Endothelial cell of umbilical vein (primary cell): ENCODE measurements around the gene SDHA. TPM values are rescaled to one million over a fixed set of nuclear protein-coding genes. Genes with fewer than 3 reads are reported as not detected.

Source experiments
- BruUV-seq: library from RNA; stranded (reverse); fragments of 400-500 nt; replicated peaks from 2 replicates; lab custom pipeline; 2021; lab: Mats Ljungman, UMichigan
- CTCF ChIA-PET: fragments of 300-600, 350-600 bp; sonication (Branson Sonifier 250); formaldehyde crosslinking; loops from one replicate; lab custom pipeline; 2021; ENCODE audit warnings: antibody characterized with exemption, inconsistent platforms; lab: Charles Lee
- POLR2A ChIA-PET: fragments of 300-600, 350-600 bp; sonication (Branson Sonifier 250); formaldehyde crosslinking; loops from one replicate; lab custom pipeline; 2021; ENCODE audit warnings: antibody characterized with exemption, inconsistent platforms; lab: Charles Lee
- DNase-seq: peaks from one replicate; pipeline ENCODE4 v3.0.0-alpha.2; 2011; ENCODE audit warnings: low read depth, low spot score
- FAIRE-seq: peaks from 2 replicates; lab custom pipeline; 2011; peaks lifted over from hg19 to GRCh38; lab: Jason Lieb, UNC
- H2AFZ ChIP-seq: 2 replicates; pipeline ENCODE4 v1.6.0; 2012; ENCODE audit warnings: low read depth, low read length, control low read depth, inconsistent platforms
- H3K27ac ChIP-seq: 2 replicates; pipeline ENCODE4 v1.5.1; 2011; ENCODE audit warnings: low read depth, mild to moderate bottlenecking, control low read depth, low read length, moderate library complexity; ENCODE audit not compliant: insufficient read depth
- H3K27me3 ChIP-seq, 2 experiments: 2 replicates each; pipeline versions ENCODE4 v1.6.0 to v1.6.1; 2011; ENCODE audit warnings: low read length in 2 of 2, mixed read lengths in 1 of 2; ENCODE audit not compliant: control insufficient read depth in 2 of 2, insufficient read depth in 2 of 2
- H3K36me3 ChIP-seq, 2 experiments: 2 replicates in 1 of 2; 3 replicates in 1 of 2; pipeline ENCODE4 v1.5.1; 2011; ENCODE audit warnings: low read length in 2 of 2, mild to moderate bottlenecking in 1 of 2, moderate library complexity in 1 of 2; ENCODE audit not compliant: control insufficient read depth in 2 of 2, insufficient read depth in 2 of 2; ENCODE audit errors: extremely low read depth in 1 of 2
- H3K4me1 ChIP-seq: 3 replicates; pipeline ENCODE4 v1.5.1; 2011; ENCODE audit warnings: mild to moderate bottlenecking, low read length; ENCODE audit not compliant: control insufficient read depth, insufficient read depth; ENCODE audit errors: extremely low read depth
- H3K4me2 ChIP-seq: 2 replicates; pipeline ENCODE4 v1.6.1; 2011; ENCODE audit warnings: low read length, control low read depth, mixed read lengths; ENCODE audit not compliant: insufficient read depth
- H3K4me3 ChIP-seq, 3 experiments: fragments of 200-600 bp in 1 of 3; sonication (generic), shearing (Covaris generic) in 1 of 3; replicated peaks in 1 of 3; 2 replicates each; pipeline ENCODE4 v1.5.1; 2011 to 2016; ENCODE audit warnings: control low read depth in 3 of 3, low read length in 3 of 3, mild to moderate bottlenecking in 2 of 3, inconsistent platforms in 1 of 3, low read depth in 1 of 3, moderate library complexity in 1 of 3; ENCODE audit not compliant: insufficient read depth in 1 of 3
- H3K79me2 ChIP-seq: 2 replicates; pipeline ENCODE4 v1.6.0; 2012; ENCODE audit warnings: low read length, inconsistent platforms; ENCODE audit not compliant: control insufficient read depth, insufficient read depth
- H3K9ac ChIP-seq: replicated peaks from 2 replicates; pipeline ENCODE3; 2011; ENCODE audit warnings: low read length, control low read depth; ENCODE audit not compliant: insufficient read depth; ENCODE audit errors: extremely low read depth
- H3K9me1 ChIP-seq: replicated peaks from 3 replicates; pipeline ENCODE4 v1.6.0; 2011; ENCODE audit warnings: mild to moderate bottlenecking, low read length; ENCODE audit not compliant: control insufficient read depth, insufficient read depth; ENCODE audit errors: extremely low read depth
- H3K9me3 ChIP-seq: replicated peaks from 2 replicates; pipeline ENCODE4 v1.5.1; 2012; ENCODE audit warnings: low read length, inconsistent platforms; ENCODE audit not compliant: control insufficient read depth, insufficient read depth
- H4K20me1 ChIP-seq: replicated peaks from 2 replicates; pipeline ENCODE3; 2011; ENCODE audit warnings: mild to moderate bottlenecking, low read length; ENCODE audit not compliant: control insufficient read depth, insufficient read depth; ENCODE audit errors: extremely low read depth
- EZH2 ChIP-seq: IDR thresholded peaks from 2 replicates; pipeline ENCODE4 v1.6.1; 2012; ENCODE audit warnings: borderline replicate concordance, low read depth, mild to moderate bottlenecking, moderate library complexity, low read length, inconsistent platforms; ENCODE audit not compliant: severe bottlenecking
- FOS ChIP-seq: IDR thresholded peaks from 2 replicates; pipeline ENCODE4 v1.6.1; 2011; ENCODE audit warnings: mild to moderate bottlenecking, low read length, moderate library complexity, borderline replicate concordance; ENCODE audit not compliant: insufficient read depth
- GATA2 ChIP-seq: IDR thresholded peaks from 2 replicates; pipeline ENCODE4 v1.7.0; 2011; ENCODE audit warnings: low read depth, mild to moderate bottlenecking, moderate library complexity, mixed read lengths, low read length; ENCODE audit not compliant: insufficient read length, insufficient read depth
- JUN ChIP-seq: IDR thresholded peaks from 2 replicates; pipeline ENCODE4 v1.6.1; 2011; ENCODE audit warnings: borderline replicate concordance, low read depth; ENCODE audit not compliant: insufficient read length, insufficient read depth
- MYC ChIP-seq: IDR thresholded peaks from one replicate; pipeline ENCODE4 v1.6.1; 2011; ENCODE audit warnings: mild to moderate bottlenecking, low read depth, low read length
- POLR2A ChIP-seq: IDR thresholded peaks from 2 replicates; pipeline ENCODE4 v1.6.1; 2012; ENCODE audit warnings: low read depth, mild to moderate bottlenecking, control low read depth, low read length
- POLR2AphosphoS5 ChIP-seq: IDR thresholded peaks from 2 replicates; pipeline ENCODE4 v1.6.1; 2012; ENCODE audit warnings: low read depth, mild to moderate bottlenecking, control low read depth, low read length, moderate library complexity; ENCODE audit not compliant: insufficient read depth
- dilution Hi-C: fragments of 300-500 bp; cut with MboI; formaldehyde crosslinking; loops from one replicate; pipeline ENCODE4 v1.15.0; 2019; ENCODE audit warnings: low sequenced_read_pairs; ENCODE audit not compliant: extremely low pct_ligation_motif_present
- intact Hi-C: fragments of 100-400 bp; cut with micrococcal nuclease; formaldehyde crosslinking; loops from one replicate; pipeline ENCODE4 v1.10.0; 2022
- polyA plus RNA-seq, 4 experiments: library from polyadenylated mRNA; depleted of rRNA in 3 of 4; stranded (reverse) in 3 of 4; unstranded in 1 of 4; fragments of >200 nt; gene quantifications; 2 replicates each; pipeline versions ENCODE4 v1.2.1 to v1.2.3, GENCODE V29; 2011 to 2012; ENCODE audit warnings: missing spikeins in 1 of 4
- total RNA-seq: library from RNA; stranded (reverse); gene quantifications from 2 replicates; pipeline ENCODE4 v1.2.3, GENCODE V29; 2021
- TF ChIP-seq, protein P1 (sequence below), 2 donors: IDR thresholded peaks; 1 replicate in 1 of 2; 2 replicates in 1 of 2; pipeline ENCODE4 v1.5.1; 2011; ENCODE audit warnings: low read length in 2 of 2, mild to moderate bottlenecking in 2 of 2, moderate library complexity in 2 of 2, control low read depth in 1 of 2, inconsistent platforms in 1 of 2, low read depth in 1 of 2; ENCODE audit not compliant: insufficient read depth in 1 of 2; ENCODE audit errors: extremely low read depth in 1 of 2
- TF ChIP-seq, protein P2 (sequence below): IDR thresholded peaks from 2 replicates; pipeline ENCODE4 v1.6.1; 2011; ENCODE audit not compliant: insufficient read depth, insufficient read length

SDHA gene
- total and polyA plus RNA-seq, 2 donors (not counting 3 experiments of a cell fraction or from before 2014, with no cell fraction given) = 121 to 153 TPM

DNA sequence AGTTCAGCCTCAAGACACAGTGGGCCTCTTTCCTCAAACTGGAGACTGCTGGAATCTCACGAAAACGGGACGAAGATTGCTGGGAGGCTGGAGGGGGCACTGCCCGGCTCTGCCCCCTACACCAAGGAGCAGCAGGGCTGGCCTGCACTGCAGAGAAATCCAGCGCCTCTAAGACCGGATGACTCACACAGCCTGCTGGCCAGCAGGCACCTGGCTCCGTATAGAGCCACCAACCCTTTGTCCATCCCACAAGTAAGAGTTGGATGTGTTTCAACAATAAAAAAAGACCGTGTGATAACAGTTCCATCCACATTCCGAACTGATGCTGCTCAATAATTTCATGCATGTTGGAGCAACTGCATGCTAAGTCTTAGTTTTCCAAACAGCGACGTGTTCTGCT lies 11.7 kb upstream of the SDHA start:
- POLR2A ChIA-PET = no interaction called here
- no peak overlapping the region for H2AFZ ChIP-seq
- TF ChIP-seq MYC = no peak
- no peak for TF ChIP-seq POLR2A
- TF ChIP-seq GATA2 = no peak
- no peak for TF ChIP-seq EZH2
- TF ChIP-seq, protein P1, sequence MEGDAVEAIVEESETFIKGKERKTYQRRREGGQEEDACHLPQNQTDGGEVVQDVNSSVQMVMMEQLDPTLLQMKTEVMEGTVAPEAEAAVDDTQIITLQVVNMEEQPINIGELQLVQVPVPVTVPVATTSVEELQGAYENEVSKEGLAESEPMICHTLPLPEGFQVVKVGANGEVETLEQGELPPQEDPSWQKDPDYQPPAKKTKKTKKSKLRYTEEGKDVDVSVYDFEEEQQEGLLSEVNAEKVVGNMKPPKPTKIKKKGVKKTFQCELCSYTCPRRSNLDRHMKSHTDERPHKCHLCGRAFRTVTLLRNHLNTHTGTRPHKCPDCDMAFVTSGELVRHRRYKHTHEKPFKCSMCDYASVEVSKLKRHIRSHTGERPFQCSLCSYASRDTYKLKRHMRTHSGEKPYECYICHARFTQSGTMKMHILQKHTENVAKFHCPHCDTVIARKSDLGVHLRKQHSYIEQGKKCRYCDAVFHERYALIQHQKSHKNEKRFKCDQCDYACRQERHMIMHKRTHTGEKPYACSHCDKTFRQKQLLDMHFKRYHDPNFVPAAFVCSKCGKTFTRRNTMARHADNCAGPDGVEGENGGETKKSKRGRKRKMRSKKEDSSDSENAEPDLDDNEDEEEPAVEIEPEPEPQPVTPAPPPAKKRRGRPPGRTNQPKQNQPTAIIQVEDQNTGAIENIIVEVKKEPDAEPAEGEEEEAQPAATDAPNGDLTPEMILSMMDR (IDR thresholded peaks at IDR 0.05; ENCODE audit: extremely low read depth in 1 of 2, insufficient read depth in 1 of 2, low read depth in 1 of 2, low read length in 2 of 2) = no peak
- no peak for TF ChIP-seq FOS
- TF ChIP-seq JUN = no peak
- TF ChIP-seq POLR2AphosphoS5 = no peak
- TF ChIP-seq, protein P2, sequence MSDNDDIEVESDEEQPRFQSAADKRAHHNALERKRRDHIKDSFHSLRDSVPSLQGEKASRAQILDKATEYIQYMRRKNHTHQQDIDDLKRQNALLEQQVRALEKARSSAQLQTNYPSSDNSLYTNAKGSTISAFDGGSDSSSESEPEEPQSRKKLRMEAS = no peak
- no peaks in the 10 kb centered on the region for H3K9me3 ChIP-seq
- peaks cover 21% of the 10 kb centered on the region for H3K79me2 ChIP-seq
- H3K9ac ChIP-seq = no peak overlapping the region
- no peak overlapping the region for H3K4me3 ChIP-seq
- peaks cover 5 to 19% of the 10 kb centered on the region in 2 experiments for H3K36me3 ChIP-seq
- BruUV-seq = no TSS peak
- no peak overlapping the region for H3K4me2 ChIP-seq
- no peaks in the 10 kb centered on the region for H3K27me3 ChIP-seq
- CTCF ChIA-PET = interaction anchor here (0.9 kb wide), 1 partner anchor 12 kb away, joined by 3 read pairs; the partner anchor contains the start of genes CCDC127 and SDHA
- dilution Hi-C loops (no loop called here), intact Hi-C loops (no loop called here)
- H3K27ac ChIP-seq = no peak overlapping the region
- H3K4me1 ChIP-seq = no peaks in the 10 kb centered on the region
- no peaks in the 10 kb centered on the region for H3K9me1 ChIP-seq
- FAIRE-seq = no peak
- DNase-seq = no peak
- no peaks in the 10 kb centered on the region for H4K20me1 ChIP-seq
